Hepatocyte (in vitro differentiated cells): ENCODE results near the gene FAT2.

Experiments used
- CTCF ChIP-seq: fragments of 200-600 bp; sonication (generic); IDR thresholded peaks from 2 replicates; pipeline ENCODE4 v1.5.1; 2016; ENCODE audit warnings: antibody characterized with exemption, mild to moderate bottlenecking; ENCODE audit not compliant: poor library complexity
- EZH2 ChIP-seq: fragments of 200-600 bp; sonication (generic); IDR thresholded peaks from 2 replicates; pipeline ENCODE4 v1.6.1; 2016; ENCODE audit warnings: antibody characterized with exemption, mild to moderate bottlenecking, borderline replicate concordance

- TF ChIP-seq CTCF: no peak
- TF ChIP-seq EZH2: no peak
These were observed 6.6 kb upstream of the FAT2 start for GRCh38 chr5:151597749-151598148.
